Neutrophil (primary cell): ENCODE results near the gene TMEM51.
A peak's percentile ranks its signal among the peaks of the same experiment; 100 is the strongest.

ENCODE experiments used
- H3K27ac ChIP-seq: fragments of 200-600 bp; sonication (generic); 2 replicates; pipeline ENCODE4 v1.5.1; 2016; ENCODE audit warnings: mild to moderate bottlenecking, moderate library complexity
- H3K27me3 ChIP-seq: fragments of 200-600 bp; sonication (generic); 2 replicates; pipeline ENCODE4 v1.6.0; 2016; ENCODE audit warnings: mild to moderate bottlenecking
- H3K36me3 ChIP-seq: fragments of 200-600 bp; sonication (generic); 2 replicates; pipeline ENCODE4 v1.5.1; 2017
- H3K4me1 ChIP-seq, 2 experiments: fragments of 200-600 bp in 1 of 2; sonication (generic) in 1 of 2; 1 replicate in 1 of 2; 2 replicates in 1 of 2; pipeline versions ENCODE4 v1.5.1 to v1.6.1; 2013 to 2016; ENCODE audit warnings: low read depth in 1 of 2, low read length in 1 of 2, mild to moderate bottlenecking in 1 of 2, moderate library complexity in 1 of 2; ENCODE audit not compliant: control insufficient read depth in 1 of 2, insufficient read depth in 1 of 2
- H3K4me3 ChIP-seq, 2 experiments: fragments of 200-600 bp in 1 of 2; sonication (generic) in 1 of 2; 1 replicate in 1 of 2; 2 replicates in 1 of 2; pipeline ENCODE4 v1.5.1; 2013 to 2016; ENCODE audit warnings: low read depth in 1 of 2, low read length in 1 of 2, mild to moderate bottlenecking in 1 of 2, moderate library complexity in 1 of 2
- H3K9me3 ChIP-seq: fragments of 200-600 bp; sonication (generic); 2 replicates; pipeline ENCODE4 v1.5.1; 2016
- TF ChIP-seq, protein P1 (sequence below): fragments of 200-600 bp; sonication (generic); IDR thresholded peaks from 2 replicates; pipeline ENCODE4 v1.5.1; 2016; ENCODE audit warnings: antibody characterized with exemption

The TMEM51 gene

DNA sequence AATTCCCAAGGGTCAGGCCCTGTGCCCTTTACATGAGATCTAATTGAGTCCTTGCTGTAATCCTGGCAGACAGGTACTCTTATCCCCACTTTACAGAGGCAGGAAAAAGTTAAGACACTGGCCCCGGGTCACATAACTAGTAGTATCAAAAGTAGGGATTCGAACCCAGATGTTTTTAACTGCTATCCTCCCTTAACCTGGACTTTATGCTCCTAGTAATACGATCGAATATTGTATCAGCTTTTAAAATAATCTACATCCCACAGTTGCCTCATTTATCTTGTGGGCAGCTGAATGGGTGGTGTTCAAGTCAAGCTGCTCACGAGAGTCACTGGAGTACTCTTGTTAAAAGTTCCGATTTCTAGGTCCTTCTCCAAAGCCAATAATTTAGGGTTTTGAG is 25.5 kb upstream of the TMEM51 start:
- H3K4me1 ChIP-seq, result no peaks in the 10 kb centered on the region
- H3K9me3 ChIP-seq, result no peaks in the 10 kb centered on the region
- no peak overlapping the region for H3K4me3 ChIP-seq
- TF ChIP-seq, protein P1, sequence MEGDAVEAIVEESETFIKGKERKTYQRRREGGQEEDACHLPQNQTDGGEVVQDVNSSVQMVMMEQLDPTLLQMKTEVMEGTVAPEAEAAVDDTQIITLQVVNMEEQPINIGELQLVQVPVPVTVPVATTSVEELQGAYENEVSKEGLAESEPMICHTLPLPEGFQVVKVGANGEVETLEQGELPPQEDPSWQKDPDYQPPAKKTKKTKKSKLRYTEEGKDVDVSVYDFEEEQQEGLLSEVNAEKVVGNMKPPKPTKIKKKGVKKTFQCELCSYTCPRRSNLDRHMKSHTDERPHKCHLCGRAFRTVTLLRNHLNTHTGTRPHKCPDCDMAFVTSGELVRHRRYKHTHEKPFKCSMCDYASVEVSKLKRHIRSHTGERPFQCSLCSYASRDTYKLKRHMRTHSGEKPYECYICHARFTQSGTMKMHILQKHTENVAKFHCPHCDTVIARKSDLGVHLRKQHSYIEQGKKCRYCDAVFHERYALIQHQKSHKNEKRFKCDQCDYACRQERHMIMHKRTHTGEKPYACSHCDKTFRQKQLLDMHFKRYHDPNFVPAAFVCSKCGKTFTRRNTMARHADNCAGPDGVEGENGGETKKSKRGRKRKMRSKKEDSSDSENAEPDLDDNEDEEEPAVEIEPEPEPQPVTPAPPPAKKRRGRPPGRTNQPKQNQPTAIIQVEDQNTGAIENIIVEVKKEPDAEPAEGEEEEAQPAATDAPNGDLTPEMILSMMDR, result no peak
- no peaks in the 10 kb centered on the region for H3K36me3 ChIP-seq
- H3K27me3 ChIP-seq, result peaks cover 4% of the 10 kb centered on the region
- H3K27ac ChIP-seq, result no peak overlapping the region

DNA sequence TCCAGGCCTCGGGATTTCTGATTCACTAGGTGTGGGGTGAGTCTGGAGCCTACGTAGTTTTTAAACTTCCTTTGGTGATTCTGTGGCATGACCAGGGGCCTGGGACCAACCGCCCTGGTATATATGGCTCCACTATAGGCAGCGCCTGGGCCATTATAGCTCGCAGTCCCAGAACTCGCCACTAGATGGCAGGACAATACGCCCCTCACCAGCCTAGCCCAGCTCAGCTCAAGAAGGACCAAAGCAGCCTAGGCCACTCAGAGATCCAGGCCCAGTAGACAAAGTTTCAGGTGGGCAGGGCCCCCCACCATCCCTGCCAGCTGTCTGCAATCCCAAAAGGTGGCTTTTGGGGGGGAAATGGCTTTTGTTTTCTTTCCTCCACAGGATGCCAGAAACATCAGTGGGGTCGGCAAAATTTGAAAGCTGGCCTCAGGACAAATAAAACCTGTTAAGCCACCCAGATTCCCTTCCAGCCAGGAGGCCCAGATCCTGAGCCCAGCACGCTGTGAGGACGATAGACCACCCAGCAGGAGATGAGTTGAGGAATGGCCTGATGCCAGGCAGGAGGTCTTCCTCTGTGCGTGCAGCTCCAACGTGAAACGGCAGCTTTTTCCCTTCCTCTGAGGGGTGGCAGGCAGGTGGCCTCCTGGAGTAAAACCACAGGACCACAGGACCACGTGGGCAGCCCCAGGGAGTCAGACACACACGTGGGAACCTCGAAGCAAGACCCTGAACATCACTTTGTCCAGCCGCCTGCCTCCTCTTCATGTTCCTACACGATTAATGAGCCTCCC is 24.8 kb upstream of the TMEM51 start:
- Histone ChIP-seq H3K36me3 (no peaks in the 10 kb centered on the region), H3K27ac (no peak overlapping the region), H3K9me3 (no peaks in the 10 kb centered on the region), H3K4me1 (no peaks in the 10 kb centered on the region), H3K4me3 (no peak overlapping the region), H3K27me3 (peaks cover 4% of the 10 kb centered on the region)
- TF ChIP-seq, protein P1, result peak; percentile 87

DNA sequence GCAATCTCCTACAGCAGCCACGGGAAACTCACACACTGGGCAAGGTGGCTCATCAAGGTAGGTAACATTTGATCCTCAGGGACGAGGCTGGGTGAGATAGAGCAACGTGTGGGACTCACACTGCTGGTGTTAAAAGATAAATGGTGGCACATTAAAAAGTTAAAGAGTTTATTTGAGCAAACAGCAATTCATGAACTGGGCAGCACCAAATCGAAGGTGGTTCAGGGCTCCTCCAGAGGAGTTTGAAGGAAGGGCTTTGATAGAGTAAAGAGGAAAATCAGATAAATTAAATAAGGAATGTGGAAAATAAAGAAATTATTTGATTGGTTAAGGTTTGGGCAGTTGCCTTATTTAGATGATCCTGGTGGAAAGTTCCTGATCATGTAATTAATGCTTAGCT is 23.6 kb upstream of the TMEM51 start:
- H3K36me3 ChIP-seq, result no peaks in the 10 kb centered on the region
- TF ChIP-seq, protein P1, result no peak
- no peaks in the 10 kb centered on the region for H3K9me3 ChIP-seq

DNA sequence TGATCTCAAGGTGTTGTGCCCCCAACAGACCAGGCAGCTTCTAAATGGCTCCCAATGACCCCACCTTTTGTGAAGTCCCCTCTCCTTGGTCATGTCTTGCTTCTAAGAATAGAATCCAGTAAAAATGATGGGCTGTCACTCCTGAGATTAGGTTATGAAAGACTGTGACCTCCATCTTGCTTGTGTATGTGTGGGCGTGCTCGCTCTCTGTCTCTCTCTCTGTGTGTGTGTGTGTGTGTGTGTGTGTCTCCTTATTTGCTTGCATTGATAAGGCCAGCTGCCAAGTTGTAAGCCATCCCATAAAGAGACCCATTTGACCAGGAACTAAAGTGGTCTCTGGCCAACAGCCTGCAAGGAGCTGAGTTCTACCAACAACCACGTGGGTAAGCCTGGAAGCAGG is 22.9 kb upstream of the TMEM51 start:
- Histone ChIP-seq H3K27me3 (peaks cover 18% of the 10 kb centered on the region), H3K9me3 (no peaks in the 10 kb centered on the region), H3K4me1 (no peaks in the 10 kb centered on the region), H3K36me3 (no peaks in the 10 kb centered on the region), H3K27ac (no peak overlapping the region), H3K4me3 (no peak overlapping the region)
- TF ChIP-seq, protein P1, result no peak

More for the DNA sequence above, 23.6 kb upstream of the TMEM51 start:
- no peak overlapping the region for H3K4me3 ChIP-seq
- peaks cover 11% of the 10 kb centered on the region for H3K27me3 ChIP-seq
- H3K27ac ChIP-seq, result no peak overlapping the region
- H3K4me1 ChIP-seq, result no peaks in the 10 kb centered on the region

DNA sequence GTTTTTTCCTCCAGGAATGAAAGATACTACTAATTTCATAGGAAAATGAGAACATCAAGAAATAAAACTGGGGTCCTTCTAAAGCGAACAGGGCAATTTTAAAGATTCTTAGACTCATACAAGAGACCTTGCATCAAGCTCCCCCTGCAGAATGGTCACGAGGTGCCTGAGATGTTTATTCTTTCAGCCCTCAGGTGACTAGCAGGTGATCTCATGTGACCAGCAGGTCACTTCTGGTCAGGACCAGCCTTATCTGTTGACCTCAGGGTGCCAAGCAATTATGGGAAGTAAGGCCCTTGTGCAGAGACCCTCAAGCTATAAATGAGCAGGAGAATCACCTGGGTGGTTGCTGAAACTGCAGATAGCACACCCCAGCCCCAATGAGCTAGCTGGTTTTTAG is 20.6 kb upstream of the TMEM51 start:
- Histone ChIP-seq H3K27ac (no peak overlapping the region), H3K27me3 (peaks cover 37% of the 10 kb centered on the region), H3K36me3 (no peaks in the 10 kb centered on the region), H3K9me3 (no peaks in the 10 kb centered on the region), H3K4me1 (no peaks in the 10 kb centered on the region), H3K4me3 (no peak overlapping the region)
- TF ChIP-seq, protein P1, result no peak
